Endothelial cell of umbilical vein (primary cell): ENCODE results near the gene SFR1. TPM values are rescaled to one million over a fixed set of nuclear protein-coding genes. Genes with fewer than 3 reads are reported as not detected.

Experiments used
- BruUV-seq: library from RNA; stranded (reverse); fragments of 400-500 nt; replicated peaks from 2 replicates; lab custom pipeline; 2021; lab: Mats Ljungman, UMichigan
- CTCF ChIA-PET: fragments of 300-600, 350-600 bp; sonication (Branson Sonifier 250); formaldehyde crosslinking; loops from one replicate; lab custom pipeline; 2021; ENCODE audit warnings: antibody characterized with exemption, inconsistent platforms; lab: Charles Lee
- POLR2A ChIA-PET: fragments of 300-600, 350-600 bp; sonication (Branson Sonifier 250); formaldehyde crosslinking; loops from one replicate; lab custom pipeline; 2021; ENCODE audit warnings: antibody characterized with exemption, inconsistent platforms; lab: Charles Lee
- DNase-seq: peaks from one replicate; pipeline ENCODE4 v3.0.0-alpha.2; 2011; ENCODE audit warnings: low read depth, low spot score
- FAIRE-seq: peaks from 2 replicates; lab custom pipeline; 2011; peaks lifted over from hg19 to GRCh38; lab: Jason Lieb, UNC
- H2AFZ ChIP-seq: 2 replicates; pipeline ENCODE4 v1.6.0; 2012; ENCODE audit warnings: low read depth, low read length, control low read depth, inconsistent platforms
- H3K27ac ChIP-seq: 2 replicates; pipeline ENCODE4 v1.5.1; 2011; ENCODE audit warnings: low read depth, mild to moderate bottlenecking, control low read depth, low read length, moderate library complexity; ENCODE audit not compliant: insufficient read depth
- H3K27me3 ChIP-seq, 2 experiments: 2 replicates each; pipeline versions ENCODE4 v1.6.0 to v1.6.1; 2011; ENCODE audit warnings: low read length in 2 of 2, mixed read lengths in 1 of 2; ENCODE audit not compliant: control insufficient read depth in 2 of 2, insufficient read depth in 2 of 2
- H3K36me3 ChIP-seq, 2 experiments: 2 replicates in 1 of 2; 3 replicates in 1 of 2; pipeline ENCODE4 v1.5.1; 2011; ENCODE audit warnings: low read length in 2 of 2, mild to moderate bottlenecking in 1 of 2, moderate library complexity in 1 of 2; ENCODE audit not compliant: control insufficient read depth in 2 of 2, insufficient read depth in 2 of 2; ENCODE audit errors: extremely low read depth in 1 of 2
- H3K4me1 ChIP-seq: 3 replicates; pipeline ENCODE4 v1.5.1; 2011; ENCODE audit warnings: mild to moderate bottlenecking, low read length; ENCODE audit not compliant: control insufficient read depth, insufficient read depth; ENCODE audit errors: extremely low read depth
- H3K4me2 ChIP-seq: 2 replicates; pipeline ENCODE4 v1.6.1; 2011; ENCODE audit warnings: low read length, control low read depth, mixed read lengths; ENCODE audit not compliant: insufficient read depth
- H3K4me3 ChIP-seq, 3 experiments: fragments of 200-600 bp in 1 of 3; sonication (generic), shearing (Covaris generic) in 1 of 3; replicated peaks in 1 of 3; 2 replicates each; pipeline ENCODE4 v1.5.1; 2011 to 2016; ENCODE audit warnings: control low read depth in 3 of 3, low read length in 3 of 3, mild to moderate bottlenecking in 2 of 3, inconsistent platforms in 1 of 3, low read depth in 1 of 3, moderate library complexity in 1 of 3; ENCODE audit not compliant: insufficient read depth in 1 of 3
- H3K79me2 ChIP-seq: 2 replicates; pipeline ENCODE4 v1.6.0; 2012; ENCODE audit warnings: low read length, inconsistent platforms; ENCODE audit not compliant: control insufficient read depth, insufficient read depth
- H3K9ac ChIP-seq: replicated peaks from 2 replicates; pipeline ENCODE3; 2011; ENCODE audit warnings: low read length, control low read depth; ENCODE audit not compliant: insufficient read depth; ENCODE audit errors: extremely low read depth
- H3K9me1 ChIP-seq: replicated peaks from 3 replicates; pipeline ENCODE4 v1.6.0; 2011; ENCODE audit warnings: mild to moderate bottlenecking, low read length; ENCODE audit not compliant: control insufficient read depth, insufficient read depth; ENCODE audit errors: extremely low read depth
- H3K9me3 ChIP-seq: replicated peaks from 2 replicates; pipeline ENCODE4 v1.5.1; 2012; ENCODE audit warnings: low read length, inconsistent platforms; ENCODE audit not compliant: control insufficient read depth, insufficient read depth
- H4K20me1 ChIP-seq: replicated peaks from 2 replicates; pipeline ENCODE3; 2011; ENCODE audit warnings: mild to moderate bottlenecking, low read length; ENCODE audit not compliant: control insufficient read depth, insufficient read depth; ENCODE audit errors: extremely low read depth
- EZH2 ChIP-seq: IDR thresholded peaks from 2 replicates; pipeline ENCODE4 v1.6.1; 2012; ENCODE audit warnings: borderline replicate concordance, low read depth, mild to moderate bottlenecking, moderate library complexity, low read length, inconsistent platforms; ENCODE audit not compliant: severe bottlenecking
- FOS ChIP-seq: IDR thresholded peaks from 2 replicates; pipeline ENCODE4 v1.6.1; 2011; ENCODE audit warnings: mild to moderate bottlenecking, low read length, moderate library complexity, borderline replicate concordance; ENCODE audit not compliant: insufficient read depth
- GATA2 ChIP-seq: IDR thresholded peaks from 2 replicates; pipeline ENCODE4 v1.7.0; 2011; ENCODE audit warnings: low read depth, mild to moderate bottlenecking, moderate library complexity, mixed read lengths, low read length; ENCODE audit not compliant: insufficient read length, insufficient read depth
- JUN ChIP-seq: IDR thresholded peaks from 2 replicates; pipeline ENCODE4 v1.6.1; 2011; ENCODE audit warnings: borderline replicate concordance, low read depth; ENCODE audit not compliant: insufficient read length, insufficient read depth
- MYC ChIP-seq: IDR thresholded peaks from one replicate; pipeline ENCODE4 v1.6.1; 2011; ENCODE audit warnings: mild to moderate bottlenecking, low read depth, low read length
- POLR2A ChIP-seq: IDR thresholded peaks from 2 replicates; pipeline ENCODE4 v1.6.1; 2012; ENCODE audit warnings: low read depth, mild to moderate bottlenecking, control low read depth, low read length
- POLR2AphosphoS5 ChIP-seq: IDR thresholded peaks from 2 replicates; pipeline ENCODE4 v1.6.1; 2012; ENCODE audit warnings: low read depth, mild to moderate bottlenecking, control low read depth, low read length, moderate library complexity; ENCODE audit not compliant: insufficient read depth
- dilution Hi-C: fragments of 300-500 bp; cut with MboI; formaldehyde crosslinking; loops from one replicate; pipeline ENCODE4 v1.15.0; 2019; ENCODE audit warnings: low sequenced_read_pairs; ENCODE audit not compliant: extremely low pct_ligation_motif_present
- intact Hi-C: fragments of 100-400 bp; cut with micrococcal nuclease; formaldehyde crosslinking; loops from one replicate; pipeline ENCODE4 v1.10.0; 2022
- polyA plus RNA-seq, 4 experiments: library from polyadenylated mRNA; depleted of rRNA in 3 of 4; stranded (reverse) in 3 of 4; unstranded in 1 of 4; fragments of >200 nt; gene quantifications; 2 replicates each; pipeline versions ENCODE4 v1.2.1 to v1.2.3, GENCODE V29; 2011 to 2012; ENCODE audit warnings: missing spikeins in 1 of 4
- total RNA-seq: library from RNA; stranded (reverse); gene quantifications from 2 replicates; pipeline ENCODE4 v1.2.3, GENCODE V29; 2021
- TF ChIP-seq, protein P1 (sequence below): IDR thresholded peaks from 2 replicates; pipeline ENCODE4 v1.6.1; 2011; ENCODE audit not compliant: insufficient read depth, insufficient read length
- TF ChIP-seq, protein P2 (sequence below), 2 donors: IDR thresholded peaks; 1 replicate in 1 of 2; 2 replicates in 1 of 2; pipeline ENCODE4 v1.5.1; 2011; ENCODE audit warnings: low read length in 2 of 2, mild to moderate bottlenecking in 2 of 2, moderate library complexity in 2 of 2, control low read depth in 1 of 2, inconsistent platforms in 1 of 2, low read depth in 1 of 2; ENCODE audit not compliant: insufficient read depth in 1 of 2; ENCODE audit errors: extremely low read depth in 1 of 2

Gene SFR1
- total and polyA plus RNA-seq, 2 donors (not counting 3 experiments of a cell fraction or from before 2014, with no cell fraction given): 3.6 to 8.9 TPM

DNA sequence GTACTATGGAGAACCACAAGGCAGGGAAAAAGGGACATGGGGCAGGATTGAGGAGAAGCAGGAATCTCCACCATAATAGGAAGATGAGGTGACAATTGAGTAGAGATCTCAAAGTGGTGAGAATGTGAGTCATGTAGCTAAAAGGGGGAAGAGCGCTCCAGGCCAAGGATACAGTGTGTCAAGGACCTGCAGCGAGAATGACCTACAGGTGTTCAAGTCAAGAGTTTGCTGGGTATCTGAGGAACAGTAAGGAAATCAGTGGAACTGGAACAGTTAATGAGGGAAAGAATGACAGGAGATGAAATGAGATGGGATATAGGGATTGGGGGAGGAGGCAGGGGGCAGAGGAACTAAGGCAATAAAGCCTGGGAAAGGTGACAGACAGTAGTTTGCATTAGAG lies 33.6 kb downstream of the SFR1 start:
- no peak overlapping the region for H3K27ac ChIP-seq
- no peak overlapping the region for H3K9ac ChIP-seq
- TF ChIP-seq, protein P1, sequence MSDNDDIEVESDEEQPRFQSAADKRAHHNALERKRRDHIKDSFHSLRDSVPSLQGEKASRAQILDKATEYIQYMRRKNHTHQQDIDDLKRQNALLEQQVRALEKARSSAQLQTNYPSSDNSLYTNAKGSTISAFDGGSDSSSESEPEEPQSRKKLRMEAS: no peak
- TF ChIP-seq MYC: no peak
- no peak for TF ChIP-seq POLR2A
- TF ChIP-seq, protein P2, sequence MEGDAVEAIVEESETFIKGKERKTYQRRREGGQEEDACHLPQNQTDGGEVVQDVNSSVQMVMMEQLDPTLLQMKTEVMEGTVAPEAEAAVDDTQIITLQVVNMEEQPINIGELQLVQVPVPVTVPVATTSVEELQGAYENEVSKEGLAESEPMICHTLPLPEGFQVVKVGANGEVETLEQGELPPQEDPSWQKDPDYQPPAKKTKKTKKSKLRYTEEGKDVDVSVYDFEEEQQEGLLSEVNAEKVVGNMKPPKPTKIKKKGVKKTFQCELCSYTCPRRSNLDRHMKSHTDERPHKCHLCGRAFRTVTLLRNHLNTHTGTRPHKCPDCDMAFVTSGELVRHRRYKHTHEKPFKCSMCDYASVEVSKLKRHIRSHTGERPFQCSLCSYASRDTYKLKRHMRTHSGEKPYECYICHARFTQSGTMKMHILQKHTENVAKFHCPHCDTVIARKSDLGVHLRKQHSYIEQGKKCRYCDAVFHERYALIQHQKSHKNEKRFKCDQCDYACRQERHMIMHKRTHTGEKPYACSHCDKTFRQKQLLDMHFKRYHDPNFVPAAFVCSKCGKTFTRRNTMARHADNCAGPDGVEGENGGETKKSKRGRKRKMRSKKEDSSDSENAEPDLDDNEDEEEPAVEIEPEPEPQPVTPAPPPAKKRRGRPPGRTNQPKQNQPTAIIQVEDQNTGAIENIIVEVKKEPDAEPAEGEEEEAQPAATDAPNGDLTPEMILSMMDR (IDR thresholded peaks at IDR 0.05; ENCODE audit: extremely low read depth in 1 of 2, insufficient read depth in 1 of 2, low read depth in 1 of 2, low read length in 2 of 2): no peak
- no peak for TF ChIP-seq JUN
- no peak for TF ChIP-seq EZH2
- no peak for TF ChIP-seq POLR2AphosphoS5
- TF ChIP-seq FOS: no peak
- TF ChIP-seq GATA2: no peak
- dilution Hi-C loops: no loop called here
- DNase-seq: no peak
- H3K36me3 ChIP-seq: no peaks in the 10 kb centered on the region
- H3K4me2 ChIP-seq: no peak overlapping the region
- peaks cover 18 to 23% of the 10 kb centered on the region in 2 experiments for H3K27me3 ChIP-seq
- H2AFZ ChIP-seq: no peak overlapping the region
- ChIA-PET POLR2A (no interaction called here), CTCF (no interaction called here)
- no peaks in the 10 kb centered on the region for H3K4me1 ChIP-seq
- no TSS peak for BruUV-seq
- peaks cover 4% of the 10 kb centered on the region for H3K9me3 ChIP-seq
- no peaks in the 10 kb centered on the region for H4K20me1 ChIP-seq
- H3K9me1 ChIP-seq: no peaks in the 10 kb centered on the region
- FAIRE-seq: no peak
- no peaks in the 10 kb centered on the region for H3K79me2 ChIP-seq
- no peak overlapping the region for H3K4me3 ChIP-seq
- intact Hi-C loops: no loop called here
